Measurements from ENCODE around the gene LRRC4. TPM values are rescaled to one million over a fixed set of nuclear protein-coding genes. Genes with fewer than 3 reads are reported as not detected.
A peak's percentile ranks its signal among the peaks of the same experiment; 100 is the strongest.

The LRRC4 gene
- total RNA-seq, 1 donor from 2014 or later, result 2.2 TPM

- H3K4me1 Mint-ChIP-seq, result peaks cover 11% of the 10 kb centered on the region
- intact Hi-C loops (cut with micrococcal nuclease), result no loop called here
- H3K27ac Mint-ChIP-seq, result no peak overlapping the region
- no peaks in the 10 kb centered on the region for H3K9me3 Mint-ChIP-seq
- no peak for DNase-seq
- no peaks in the 10 kb centered on the region for H3K27me3 Mint-ChIP-seq
- H3K4me3 Mint-ChIP-seq, result no peak overlapping the region
- peaks cover 18% of the 10 kb centered on the region for H3K36me3 Mint-ChIP-seq (ENCODE audit: low read depth)
Observed at GRCh38 chr7:128003167-128003566, 28.1 kb downstream of the LRRC4 start.

- H3K36me3 Mint-ChIP-seq (ENCODE audit: low read depth), result peaks cover 18% of the 10 kb centered on the region
- H3K9me3 Mint-ChIP-seq, result no peaks in the 10 kb centered on the region
- H3K27ac Mint-ChIP-seq, result no peak overlapping the region
- H3K4me1 Mint-ChIP-seq, result peaks cover 11% of the 10 kb centered on the region
- intact Hi-C loops (cut with micrococcal nuclease), result no loop called here
- H3K27me3 Mint-ChIP-seq, result no peaks in the 10 kb centered on the region
- H3K4me3 Mint-ChIP-seq, result no peak overlapping the region
- no peak for DNase-seq
Observed at GRCh38 chr7:128000854-128001265, 30.4 kb downstream of the LRRC4 start.

DNA sequence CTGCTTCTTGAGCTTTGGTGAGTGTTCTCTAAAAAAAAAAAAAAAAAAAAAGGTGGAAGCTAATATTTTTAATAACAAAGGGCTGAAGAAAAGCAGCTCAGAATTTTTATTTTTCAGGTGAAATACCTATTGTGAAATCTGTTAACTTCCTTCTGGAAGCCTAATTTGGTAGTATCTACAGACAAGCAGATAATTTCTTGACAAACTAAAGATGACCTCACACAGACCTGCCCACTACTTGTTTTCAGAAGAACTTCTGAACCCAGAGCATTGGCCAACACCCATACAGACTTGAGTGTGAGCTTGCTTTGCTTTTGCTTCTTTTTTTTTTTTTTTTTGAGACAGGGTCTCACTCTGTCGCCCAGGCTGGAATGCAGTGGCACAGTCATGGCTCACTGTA lies 31.2 kb downstream of the LRRC4 start:
- peaks cover 17% of the 10 kb centered on the region for H3K36me3 Mint-ChIP-seq (ENCODE audit: low read depth)
- no peak for DNase-seq
- H3K27me3 Mint-ChIP-seq, result no peaks in the 10 kb centered on the region
- H3K27ac Mint-ChIP-seq, result no peak overlapping the region
- peaks cover 11% of the 10 kb centered on the region for H3K4me1 Mint-ChIP-seq
- H3K9me3 Mint-ChIP-seq, result no peaks in the 10 kb centered on the region
- intact Hi-C loops (cut with micrococcal nuclease), result no loop called here
- H3K4me3 Mint-ChIP-seq, result no peak overlapping the region

DNA sequence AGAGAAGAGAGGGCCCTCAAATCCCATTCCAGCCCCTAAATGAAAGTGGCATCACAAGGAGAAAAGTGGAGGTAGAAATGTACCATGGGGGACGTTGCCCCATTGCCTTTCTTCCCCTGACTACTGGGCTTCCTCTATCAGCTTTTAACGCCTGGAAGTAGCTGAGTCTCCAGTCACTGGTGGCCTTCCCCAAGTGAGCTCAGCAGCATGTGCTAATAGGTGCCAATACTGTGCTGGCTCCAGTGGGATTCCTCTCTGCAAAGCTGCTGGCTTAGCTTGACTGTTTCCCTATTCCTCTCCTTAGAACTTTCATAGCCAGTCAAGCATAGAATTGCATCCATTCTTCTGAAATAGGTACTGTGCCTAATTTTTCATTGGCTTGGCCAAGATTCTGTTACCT lies 32.6 kb downstream of the LRRC4 start:
- no peak overlapping the region for H3K4me3 Mint-ChIP-seq
- H3K4me1 Mint-ChIP-seq, result peaks cover 8% of the 10 kb centered on the region
- intact Hi-C loops (cut with micrococcal nuclease), result no loop called here
- no peaks in the 10 kb centered on the region for H3K27me3 Mint-ChIP-seq
- H3K27ac Mint-ChIP-seq, result no peak overlapping the region
- DNase-seq, result no peak
- H3K36me3 Mint-ChIP-seq (ENCODE audit: low read depth), result peaks cover 19% of the 10 kb centered on the region
- no peaks in the 10 kb centered on the region for H3K9me3 Mint-ChIP-seq

DNA sequence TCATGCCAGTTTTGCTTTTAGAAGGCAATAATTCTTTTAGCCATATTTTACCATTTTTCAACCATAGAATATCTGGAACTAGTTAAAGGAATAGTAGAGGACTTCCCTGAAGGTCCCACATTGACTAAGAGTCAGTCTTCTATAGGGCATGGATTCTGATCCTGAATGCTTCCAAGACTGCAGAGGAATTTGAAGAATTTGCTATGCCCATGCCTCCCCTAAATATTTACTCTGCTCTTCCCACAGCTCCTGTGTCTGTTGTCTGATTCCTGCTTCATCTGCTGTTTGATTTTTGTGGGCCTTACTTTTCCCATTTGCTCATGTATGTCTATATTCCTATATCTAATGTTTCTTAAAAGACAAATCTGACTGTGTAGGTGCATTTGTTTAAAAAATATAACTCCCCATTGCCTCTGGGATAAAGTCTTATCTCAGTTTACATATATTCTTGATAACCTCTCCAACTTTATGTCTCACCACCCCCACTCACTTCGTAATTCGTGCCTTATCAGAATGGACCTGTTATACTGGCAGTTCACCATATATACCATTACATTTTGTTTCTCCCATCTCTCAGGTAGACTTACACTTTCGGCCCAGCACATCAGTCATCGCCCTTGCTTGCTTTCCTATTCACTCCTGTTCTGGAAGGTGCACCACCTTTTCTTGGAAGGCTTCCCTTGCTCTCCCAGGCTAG lies 33.9 kb downstream of the LRRC4 start:
- no peak overlapping the region for H3K27ac Mint-ChIP-seq
- H3K36me3 Mint-ChIP-seq (ENCODE audit: low read depth), result peaks cover 29% of the 10 kb centered on the region
- no peaks in the 10 kb centered on the region for H3K9me3 Mint-ChIP-seq
- H3K4me3 Mint-ChIP-seq, result no peak overlapping the region
- intact Hi-C loops (cut with micrococcal nuclease), result no loop called here
- H3K4me1 Mint-ChIP-seq, result no peaks in the 10 kb centered on the region
- H3K27me3 Mint-ChIP-seq, result no peaks in the 10 kb centered on the region
- DNase-seq, result no peak

DNA sequence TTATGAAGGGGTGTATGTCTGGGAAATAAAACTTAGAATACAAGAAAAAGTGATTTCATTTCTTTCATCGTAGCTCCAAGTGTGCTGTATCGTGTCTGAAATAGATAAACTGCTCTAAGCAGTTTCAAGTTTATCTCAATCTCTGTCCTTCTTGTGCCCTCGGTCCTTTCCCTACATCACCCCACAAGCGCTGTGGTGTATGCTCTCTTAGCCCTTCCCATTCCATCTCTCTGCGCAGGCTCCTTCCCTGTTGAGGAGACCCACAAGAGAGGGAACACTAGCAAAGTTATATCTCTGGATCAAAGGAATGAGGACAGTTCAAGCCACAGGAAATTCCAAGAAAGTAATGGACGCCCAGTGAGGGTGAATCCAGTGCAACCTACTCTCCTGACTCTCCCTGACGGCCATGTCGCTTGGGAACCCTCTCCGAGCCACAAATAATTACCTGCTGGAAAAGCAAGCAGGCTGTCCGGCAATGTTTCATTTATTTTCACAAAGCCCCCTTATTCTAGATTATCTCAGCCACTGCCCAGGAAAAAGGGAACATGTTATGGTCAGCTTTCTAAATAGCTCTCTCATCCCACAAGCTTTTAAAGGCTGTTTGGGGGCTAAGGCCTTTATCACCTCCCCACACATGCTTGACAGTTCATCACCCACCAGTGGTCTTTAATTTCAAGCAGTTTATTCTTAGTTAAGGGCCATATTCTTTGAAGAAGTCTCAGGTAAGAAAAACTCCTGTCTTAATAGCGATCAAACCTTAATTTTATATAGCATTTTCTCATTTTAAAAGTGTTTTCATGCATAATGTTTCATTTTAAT lies 34.8 kb downstream of the LRRC4 start:
- intact Hi-C loops (cut with micrococcal nuclease), result no loop called here
- no peaks in the 10 kb centered on the region for H3K9me3 Mint-ChIP-seq
- no peak overlapping the region for H3K4me3 Mint-ChIP-seq
- H3K27me3 Mint-ChIP-seq, result no peaks in the 10 kb centered on the region
- no peak overlapping the region for H3K27ac Mint-ChIP-seq
- H3K4me1 Mint-ChIP-seq, result no peaks in the 10 kb centered on the region
- DNase-seq, result no peak
- H3K36me3 Mint-ChIP-seq (ENCODE audit: low read depth), result peaks cover 36% of the 10 kb centered on the region

DNA sequence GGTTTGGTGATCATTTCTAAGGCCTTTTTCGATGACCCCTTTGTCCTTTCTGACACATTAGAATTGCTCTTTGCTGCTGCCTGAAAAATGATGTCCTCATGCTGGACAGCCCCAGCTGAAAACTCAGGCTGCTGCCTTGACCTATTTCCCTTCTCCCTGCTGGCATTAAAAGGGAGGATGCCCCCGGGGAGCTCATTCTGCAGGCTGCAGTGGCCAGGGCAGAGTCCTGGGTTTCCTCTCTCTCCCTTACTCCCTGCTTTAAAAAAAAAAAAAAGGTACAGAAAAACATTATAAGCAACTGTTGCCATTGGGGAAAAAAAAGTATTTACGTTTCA lies 35.4 kb downstream of the LRRC4 start:
- Mint-ChIP-seq H3K27ac (no peak overlapping the region), H3K9me3 (no peaks in the 10 kb centered on the region), H3K4me1 (no peaks in the 10 kb centered on the region), H3K4me3 (no peak overlapping the region), H3K36me3 (ENCODE audit: low read depth) (peaks cover 39% of the 10 kb centered on the region), H3K27me3 (no peaks in the 10 kb centered on the region)
- DNase-seq, result no peak
- intact Hi-C loops (cut with micrococcal nuclease), result no loop called here

GRCh38 chr7:127995156-127995880 lies 35.9 kb downstream of the LRRC4 start:
- H3K27ac Mint-ChIP-seq, result no peak overlapping the region
- peaks cover 36% of the 10 kb centered on the region for H3K36me3 Mint-ChIP-seq (ENCODE audit: low read depth)

DNA sequence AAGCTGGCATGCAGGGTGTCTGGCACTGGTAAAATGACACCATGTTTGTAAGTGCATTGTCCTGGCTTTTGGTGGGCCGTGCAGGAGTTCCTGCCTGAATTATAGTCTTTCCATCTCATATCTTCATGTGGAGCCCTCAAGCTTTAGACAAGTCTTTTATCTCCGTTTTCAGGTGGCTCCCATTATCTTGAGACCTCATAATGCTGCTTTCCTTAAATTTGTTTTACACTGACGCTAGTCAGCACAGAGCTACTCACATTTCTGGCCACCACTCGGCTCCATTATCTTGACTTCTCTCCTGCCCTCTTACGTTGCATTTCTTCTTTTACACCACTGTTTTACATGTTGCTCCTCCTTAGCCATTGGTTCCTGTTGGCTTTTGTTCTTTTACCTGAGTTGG lies 37.2 kb downstream of the LRRC4 start:
- intact Hi-C loops (cut with micrococcal nuclease), result no loop called here
- peaks cover 36% of the 10 kb centered on the region for H3K36me3 Mint-ChIP-seq (ENCODE audit: low read depth)
- H3K9me3 Mint-ChIP-seq, result no peaks in the 10 kb centered on the region

More at GRCh38 chr7:127995156-127995880, 35.9 kb downstream of the LRRC4 start:
- Mint-ChIP-seq H3K9me3 (no peaks in the 10 kb centered on the region), H3K4me1 (no peaks in the 10 kb centered on the region), H3K27me3 (no peaks in the 10 kb centered on the region), H3K4me3 (no peak overlapping the region)
- intact Hi-C loops (cut with micrococcal nuclease), result no loop called here
- DNase-seq, result no peak

DNA sequence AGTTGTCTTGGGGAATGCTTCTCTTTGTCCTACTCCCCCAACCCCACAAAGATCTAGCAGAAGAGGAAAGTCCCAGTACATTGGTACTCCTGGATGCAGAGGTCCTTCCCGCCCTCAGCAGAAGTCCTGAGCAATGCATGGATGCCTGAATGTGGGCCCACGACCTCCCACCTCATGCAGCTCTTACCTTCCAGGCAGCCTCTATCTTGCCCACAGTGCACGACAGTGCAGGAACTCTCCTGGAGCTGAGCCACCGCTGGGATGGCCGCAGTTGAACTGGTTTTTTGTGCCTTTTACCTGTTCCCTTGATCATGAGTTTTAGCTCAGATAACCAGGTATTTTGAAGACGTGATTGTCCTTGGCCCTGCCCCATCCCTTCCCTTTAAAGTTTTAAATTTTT lies 37.9 kb downstream of the LRRC4 start:
- H3K36me3 Mint-ChIP-seq (ENCODE audit: low read depth), result peaks cover 35% of the 10 kb centered on the region
- peaks cover 2% of the 10 kb centered on the region for H3K4me1 Mint-ChIP-seq
- H3K27me3 Mint-ChIP-seq, result no peaks in the 10 kb centered on the region
- intact Hi-C loops (cut with micrococcal nuclease), result no loop called here
- H3K9me3 Mint-ChIP-seq, result no peaks in the 10 kb centered on the region
- no peak overlapping the region for H3K27ac Mint-ChIP-seq
- no peak overlapping the region for H3K4me3 Mint-ChIP-seq
- no peak for DNase-seq

More for the DNA sequence above, 37.2 kb downstream of the LRRC4 start:
- no peak for DNase-seq
- Mint-ChIP-seq H3K27ac (no peak overlapping the region), H3K4me3 (no peak overlapping the region), H3K4me1 (no peaks in the 10 kb centered on the region), H3K27me3 (no peaks in the 10 kb centered on the region)

GRCh38 chr7:127988751-127989150 lies 42.5 kb downstream of the LRRC4 start:
- Mint-ChIP-seq H3K36me3 (ENCODE audit: low read depth) (peaks cover 34% of the 10 kb centered on the region), H3K27me3 (no peaks in the 10 kb centered on the region), H3K4me1 (peaks cover 11% of the 10 kb centered on the region), H3K4me3 (no peak overlapping the region), H3K9me3 (no peaks in the 10 kb centered on the region), H3K27ac (no peak overlapping the region)
- no peak for DNase-seq
- intact Hi-C loops (cut with micrococcal nuclease), result no loop called here

- no peak overlapping the region for H3K27ac Mint-ChIP-seq
- H3K9me3 Mint-ChIP-seq, result no peaks in the 10 kb centered on the region
- H3K27me3 Mint-ChIP-seq, result no peaks in the 10 kb centered on the region
- H3K4me1 Mint-ChIP-seq, result peaks cover 18% of the 10 kb centered on the region
- H3K4me3 Mint-ChIP-seq, result no peak overlapping the region
- peaks cover 21% of the 10 kb centered on the region for H3K36me3 Mint-ChIP-seq (ENCODE audit: low read depth)
- no peak for DNase-seq
- intact Hi-C loops (cut with micrococcal nuclease), result no loop called here
Observed at GRCh38 chr7:127986581-127987521, 44.4 kb downstream of the LRRC4 start.

- no peak for DNase-seq
- Mint-ChIP-seq H3K36me3 (ENCODE audit: low read depth) (peaks cover 26% of the 10 kb centered on the region), H3K27ac (peak overlapping the region; percentile 21), H3K4me3 (no peak overlapping the region), H3K9me3 (peaks cover 6% of the 10 kb centered on the region), H3K4me1 (peaks cover 25% of the 10 kb centered on the region), H3K27me3 (no peaks in the 10 kb centered on the region)
- intact Hi-C loops (cut with micrococcal nuclease), result loop anchor here (5.0 kb wide), 1 partner anchor 132 kb away; no protein-coding TSS in a partner anchor
Observed at GRCh38 chr7:127983804-127984332, 47.4 kb downstream of the LRRC4 start.
